NCI-H446 treated with DMSO at 0.1 percent for 48 hours (cell line): ENCODE measurements around the gene FAM13A.
"Not testable (repeated sequence)": the region's sequence is repeated elsewhere in the genome, so short reads cannot be mapped to it uniquely, and the experiment has no call there.

Experiments used
- DNase-seq: peaks from one replicate; lab custom pipeline; 2025; lab: John Stamatoyannopoulos, UW

The FAM13A gene

GRCh38 chr4:89042055-89042454, 14.9 kb downstream of the FAM13A start:
- no peak for DNase-seq

GRCh38 chr4:89039730-89040338, 17.2 kb downstream of the FAM13A start:
- no peak for DNase-seq

GRCh38 chr4:89036535-89036934, 20.4 kb downstream of the FAM13A start:
- DNase-seq: no peak

GRCh38 chr4:89031272-89031671, 25.7 kb downstream of the FAM13A start:
- DNase-seq: no peak

GRCh38 chr4:89029591-89029990, 27.4 kb downstream of the FAM13A start:
- DNase-seq: no peak

GRCh38 chr4:89026542-89026941, 30.4 kb downstream of the FAM13A start:
- DNase-seq: no peak

GRCh38 chr4:89024051-89024675, 32.8 kb downstream of the FAM13A start:
- peak; percentile 72 for DNase-seq

GRCh38 chr4:89023140-89023539, 33.8 kb downstream of the FAM13A start:
- no peak for DNase-seq

- DNase-seq: no peak
These were observed 34.4 kb downstream of the FAM13A start for GRCh38 chr4:89022426-89023128.

- no peak for DNase-seq
These were observed 35.3 kb downstream of the FAM13A start for GRCh38 chr4:89021684-89022083.

GRCh38 chr4:89021062-89021461, 35.9 kb downstream of the FAM13A start:
- DNase-seq: no peak

- DNase-seq: not testable (repeated sequence)
These were observed 42.1 kb downstream of the FAM13A start for GRCh38 chr4:89014897-89015296.

- no peak for DNase-seq
These were observed 47.1 kb downstream of the FAM13A start for GRCh38 chr4:89009761-89010369.

GRCh38 chr4:89009115-89009514, 47.9 kb downstream of the FAM13A start:
- no peak for DNase-seq

GRCh38 chr4:89008166-89008565, 48.8 kb downstream of the FAM13A start:
- DNase-seq: no peak

- DNase-seq: no peak
These were observed 49.5 kb downstream of the FAM13A start for GRCh38 chr4:89007338-89007939.

- DNase-seq: no peak
These were observed 50.7 kb downstream of the FAM13A start for GRCh38 chr4:89006307-89006706.

- DNase-seq: not testable (repeated sequence)
These were observed 51.9 kb downstream of the FAM13A start for GRCh38 chr4:89005066-89005465.

- DNase-seq: peak; percentile 29
These were observed 55.1 kb downstream of the FAM13A start for GRCh38 chr4:89001647-89002445.

- peak; percentile 76 for DNase-seq
These were observed 56.1 kb downstream of the FAM13A start for GRCh38 chr4:89000844-89001360.

GRCh38 chr4:89000382-89000781, 56.6 kb downstream of the FAM13A start:
- no peak for DNase-seq
